Transverse colon (tissue), 4 donors: ENCODE results near the gene PRR18.

ENCODE experiments used
- CTCF ChIP-seq, 5 experiments: fragments of 200-600 bp in 3 of 5; fragments of 450-650 bp in 2 of 5; sonication (generic) in 3 of 5; IDR thresholded peaks; 1 replicate in 2 of 5; 2 replicates in 3 of 5; pipeline ENCODE4 v1.5.1; 2016 to 2017; ENCODE audit warnings: antibody characterized with exemption in 5 of 5, inconsistent platforms in 3 of 5, mild to moderate bottlenecking in 2 of 5, moderate library complexity in 1 of 5
- POLR2AphosphoS5 ChIP-seq, 3 donors: sonication (generic); formaldehyde crosslinking; IDR thresholded peaks; one replicate each; pipeline ENCODE4 v1.6.1; 2016; ENCODE audit warnings: antibody characterized with exemption in 3 of 3

GRCh38 chr6:166270706-166271375 lies 37.4 kb downstream of the PRR18 start:
- TF ChIP-seq CTCF (IDR thresholded peaks at IDR 0.05) (no peak), POLR2AphosphoS5 (IDR thresholded peaks at IDR 0.05) (no peak)
